Embryonic facial prominence (tissue), 1 donor: ENCODE data around the gene GET4.
"Not testable (repeated sequence)": the region's sequence is repeated elsewhere in the genome, so short reads cannot be mapped to it uniquely, and the experiment has no call there.

ENCODE experiments used
- DNase-seq: peaks from one replicate; pipeline ENCODE4 v3.0.0-alpha.2; 2016; ENCODE audit errors: extremely low spot score

Gene GET4

GRCh38 chr7:845091-845490 lies 31.3 kb upstream of the GET4 start:
- DNase-seq, result no peak

DNA sequence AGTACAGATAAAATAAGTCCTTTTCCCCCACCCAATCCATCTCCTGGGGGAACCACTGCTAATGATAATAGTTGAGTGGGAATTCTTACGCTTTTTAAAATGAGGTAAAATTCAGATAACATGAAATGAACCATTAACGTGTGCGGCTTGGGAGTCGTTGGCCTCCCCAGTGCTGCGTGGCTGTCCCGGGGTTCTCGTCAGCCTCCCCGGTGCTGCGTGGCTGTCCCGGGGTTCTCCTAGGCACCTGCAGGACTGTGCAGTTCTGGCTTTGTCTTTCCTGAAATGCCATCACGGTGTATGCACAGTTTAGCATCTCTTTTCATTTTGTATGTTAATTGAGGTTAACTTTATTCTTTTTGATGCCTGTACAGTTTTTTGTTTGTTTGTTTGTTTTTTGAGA lies 30.6 kb upstream of the GET4 start:
- no peak for DNase-seq

DNA sequence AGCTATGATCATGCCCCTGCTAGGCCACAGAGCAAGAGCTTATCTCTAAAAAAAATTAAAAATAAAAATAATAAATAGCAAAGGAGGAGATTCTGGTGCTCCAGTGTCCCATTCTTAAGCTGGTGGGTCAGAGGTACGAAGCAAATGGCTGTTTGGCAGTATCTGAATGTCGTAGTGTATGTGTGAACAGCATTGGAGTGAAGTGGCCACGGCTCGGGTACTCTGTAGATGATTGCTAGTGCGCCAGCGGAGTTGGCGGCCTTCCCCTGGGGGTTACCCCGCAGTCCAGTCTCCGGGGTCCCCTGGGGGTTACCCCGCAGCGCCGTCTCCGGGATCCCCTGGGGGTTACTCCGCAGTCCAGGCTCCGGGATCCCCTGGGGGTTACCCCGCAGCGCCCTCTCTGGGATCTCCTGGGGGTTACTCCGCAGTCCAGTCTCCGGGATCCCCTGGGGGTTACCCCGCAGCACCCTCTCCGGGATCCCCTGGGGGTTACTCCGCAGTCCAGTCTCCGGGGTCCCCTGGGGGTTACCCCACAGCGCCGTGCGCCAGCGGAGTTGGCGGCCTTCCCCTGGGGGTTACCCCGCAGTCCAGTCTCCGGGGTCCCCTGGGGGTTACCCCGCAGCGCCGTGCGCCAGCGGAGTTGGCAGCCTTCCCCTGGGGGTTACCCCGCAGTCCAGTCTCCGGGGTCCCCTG lies 29.2 kb upstream of the GET4 start:
- DNase-seq, result not testable (repeated sequence)

- not testable (repeated sequence) for DNase-seq
Measured at GRCh38 chr7:847728-848127, 28.6 kb upstream of the GET4 start.

- no peak for DNase-seq
Measured at GRCh38 chr7:849145-849544, 27.2 kb upstream of the GET4 start.

DNA sequence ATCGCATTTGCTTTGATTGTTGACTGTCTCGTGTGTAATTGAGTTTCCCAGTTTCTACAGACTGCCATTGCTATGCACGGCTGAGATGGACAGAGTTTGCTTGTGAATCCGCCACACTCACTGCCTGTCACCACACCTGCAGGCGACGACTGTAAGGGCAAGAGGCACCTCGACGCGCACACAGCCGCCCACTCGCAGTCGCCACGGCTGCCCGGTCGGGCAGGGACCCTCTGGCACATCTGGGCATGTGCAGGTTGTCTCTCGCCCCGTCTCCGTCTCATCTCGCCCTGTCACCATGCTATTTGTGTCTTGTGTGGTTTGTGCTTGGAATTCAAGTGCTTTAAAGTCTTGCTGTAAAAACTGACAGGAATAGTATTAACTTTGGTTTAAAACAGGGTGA lies 26.6 kb upstream of the GET4 start:
- DNase-seq, result no peak

- DNase-seq, result no peak
Measured at GRCh38 chr7:851204-851603, 25.1 kb upstream of the GET4 start.

- DNase-seq, result no peak
Measured at GRCh38 chr7:853366-854117, 22.8 kb upstream of the GET4 start.

DNA sequence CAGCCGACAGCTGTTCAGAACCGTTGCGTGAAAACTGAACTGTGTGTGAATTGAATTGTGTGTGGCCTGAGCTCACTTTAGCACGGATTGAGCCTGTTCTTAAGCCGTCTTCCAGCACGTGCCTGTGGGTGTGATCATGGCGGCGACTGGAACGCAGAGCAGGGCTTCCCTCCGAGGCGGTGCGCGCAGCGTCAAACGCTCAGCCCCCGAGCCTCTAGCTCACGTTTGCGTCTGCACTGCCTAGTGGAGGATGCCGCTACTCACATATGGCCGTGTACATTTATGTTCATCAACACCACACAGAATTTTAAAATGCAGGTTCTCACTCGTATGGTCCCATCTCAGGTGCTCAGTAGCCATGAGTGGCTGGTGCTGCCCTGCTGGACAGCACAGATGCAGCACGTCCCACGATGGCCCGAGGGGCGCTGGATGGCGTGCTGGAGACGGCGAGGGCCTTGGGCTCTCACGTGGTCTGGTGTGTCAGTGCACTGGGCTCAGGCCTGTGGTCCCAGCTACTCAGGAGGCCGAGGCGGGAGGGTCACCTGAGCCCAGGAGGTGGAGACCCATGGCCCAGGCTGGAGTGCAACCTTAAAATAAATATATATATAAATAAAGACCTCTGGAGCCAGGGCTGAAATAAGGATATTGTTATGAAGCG lies 22.1 kb upstream of the GET4 start:
- no peak for DNase-seq

- DNase-seq, result no peak
Measured at GRCh38 chr7:855686-856369, 20.5 kb upstream of the GET4 start.

GRCh38 chr7:856444-857095 lies 19.8 kb upstream of the GET4 start:
- no peak for DNase-seq

DNA sequence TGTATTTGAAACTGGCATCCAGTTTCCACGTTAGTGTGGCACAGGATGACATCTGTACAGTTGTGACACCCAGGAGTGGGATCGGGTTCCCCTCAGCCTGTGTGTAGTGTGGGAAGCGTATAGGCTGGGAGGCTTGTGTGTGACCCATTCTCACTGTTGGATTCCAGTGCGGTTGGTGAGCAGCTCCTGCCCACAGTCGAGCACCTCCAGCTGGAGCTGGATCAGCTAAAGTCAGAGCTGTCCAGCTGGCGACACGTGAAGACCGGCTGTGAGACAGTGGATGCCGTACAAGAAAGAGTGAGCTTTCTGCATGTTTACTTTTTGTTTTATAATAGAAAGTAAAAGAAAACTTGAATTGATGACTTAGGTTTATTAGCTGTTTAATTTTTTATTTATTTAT lies 18.7 kb upstream of the GET4 start:
- DNase-seq, result no peak

DNA sequence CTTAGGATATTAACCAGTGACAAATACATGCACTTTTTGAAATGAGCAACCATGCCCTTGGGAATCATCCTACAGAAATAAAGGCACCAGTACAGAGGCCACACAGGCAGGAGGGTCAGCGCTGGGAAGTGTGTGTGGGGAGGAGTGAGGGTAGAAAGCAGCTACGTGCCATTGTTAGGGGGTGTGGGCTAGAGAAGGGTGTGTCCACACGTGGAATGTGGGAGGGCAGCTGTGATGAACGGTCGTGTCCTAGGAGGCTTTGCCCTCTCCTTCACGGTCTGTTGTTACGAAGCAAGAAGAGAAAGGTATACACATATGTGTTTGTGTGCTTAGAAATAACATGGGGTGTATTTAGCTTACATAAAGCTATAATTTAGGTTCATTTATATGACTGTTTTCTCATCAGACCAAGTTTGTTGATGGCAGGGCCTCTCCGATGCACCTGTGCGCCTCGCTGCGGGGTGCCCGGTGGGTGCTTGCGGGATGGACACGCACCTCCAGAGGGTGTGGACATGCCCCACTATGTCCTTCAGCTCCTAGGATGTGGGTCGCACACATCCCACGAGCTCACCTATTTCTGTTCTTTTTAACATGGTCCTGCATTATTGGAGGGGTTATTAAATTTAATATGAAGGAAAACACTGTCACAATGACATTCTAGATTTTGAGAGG lies 16.9 kb upstream of the GET4 start:
- no peak for DNase-seq

GRCh38 chr7:860149-860548 lies 16.2 kb upstream of the GET4 start:
- no peak for DNase-seq

- DNase-seq, result no peak
Measured at GRCh38 chr7:861222-861621, 15.1 kb upstream of the GET4 start.

DNA sequence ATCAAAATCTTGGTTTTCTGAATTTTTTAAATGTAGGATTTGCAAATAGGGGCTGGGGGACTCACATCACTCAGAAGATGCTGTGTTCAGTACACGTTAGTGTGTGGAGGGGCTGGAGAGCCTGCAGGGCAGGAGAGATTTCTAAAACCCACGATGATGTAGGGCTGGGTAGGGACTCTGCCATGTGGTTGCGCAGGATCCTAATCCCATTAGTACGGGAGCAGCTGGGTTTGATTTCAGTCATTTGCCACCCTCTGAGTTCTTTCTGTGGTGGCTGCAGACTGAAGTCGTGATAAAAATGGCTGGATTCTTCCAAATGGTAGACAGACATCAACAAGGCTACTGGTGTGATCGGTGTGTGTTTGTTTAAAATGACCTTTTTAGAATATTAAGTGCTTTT lies 14.2 kb upstream of the GET4 start:
- no peak for DNase-seq

DNA sequence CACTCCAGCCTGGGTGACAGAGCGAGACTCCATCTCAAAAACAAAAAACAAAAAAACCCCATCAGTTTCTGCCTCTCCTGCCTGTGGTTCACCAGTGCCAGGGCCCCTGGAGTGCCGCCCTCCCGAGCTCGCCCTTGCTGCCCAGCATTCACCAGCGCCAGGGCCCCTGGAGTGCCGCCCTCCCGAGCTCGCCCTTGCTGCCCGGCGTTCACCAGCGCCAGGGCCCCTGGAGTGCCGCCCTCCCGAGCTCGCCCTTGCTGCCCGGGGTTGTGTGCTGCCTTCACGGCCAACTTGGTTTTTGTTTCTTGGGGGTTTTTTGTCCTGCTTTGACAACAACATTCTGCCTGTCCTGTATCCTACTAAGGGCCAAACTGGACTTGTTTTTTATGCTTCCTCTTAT lies 13.2 kb upstream of the GET4 start:
- DNase-seq, result no peak

DNA sequence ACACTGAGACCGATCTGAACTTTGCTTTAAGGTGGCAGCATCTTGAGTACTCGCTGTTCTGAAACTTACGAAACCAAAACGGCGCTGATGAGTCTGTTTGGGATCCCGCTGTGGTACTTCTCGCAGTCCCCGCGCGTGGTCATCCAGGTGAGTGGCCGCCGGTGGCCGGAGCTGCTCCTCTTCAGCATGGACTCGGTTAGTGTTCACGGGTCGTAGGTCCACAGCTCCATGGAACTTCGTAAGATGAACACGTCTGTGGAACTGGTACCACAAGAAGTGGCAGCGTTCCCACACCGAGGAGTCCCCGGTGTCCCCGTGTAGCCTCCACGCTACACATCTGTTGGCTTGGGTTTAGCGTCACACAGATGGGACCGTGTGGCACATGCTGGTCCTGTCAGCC lies 10.4 kb upstream of the GET4 start:
- no peak for DNase-seq

DNA sequence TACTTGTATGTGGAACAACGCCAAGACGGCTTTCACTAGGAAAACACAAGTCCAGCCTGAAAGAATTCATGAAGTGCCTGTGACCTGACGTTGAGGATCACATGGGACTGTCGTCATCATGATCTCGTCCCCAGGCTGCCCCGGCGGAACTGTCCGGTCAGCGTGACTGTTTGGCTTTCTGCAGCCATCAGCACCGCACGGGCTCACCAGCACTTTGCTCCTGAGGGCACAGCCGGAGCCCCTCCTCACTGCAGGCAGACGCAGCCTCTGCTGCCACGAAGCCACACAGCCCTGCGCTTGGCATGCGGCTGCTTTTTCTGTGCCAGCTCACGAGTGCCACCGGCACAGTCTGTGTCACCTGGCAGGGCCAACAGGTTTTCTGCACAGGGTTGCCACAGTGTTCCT lies 9.4 kb upstream of the GET4 start:
- no peak for DNase-seq

- DNase-seq, result no peak
Measured at GRCh38 chr7:867406-868188, 8.8 kb upstream of the GET4 start.

- DNase-seq, result no peak
Measured at GRCh38 chr7:868189-868486, 8.2 kb upstream of the GET4 start.
